ENCODE measurements around the gene AGFG1. TPM values are rescaled to one million over a fixed set of nuclear protein-coding genes. Genes with fewer than 3 reads are reported as not detected.
"Not testable (repeated sequence)": the region's sequence is repeated elsewhere in the genome, so short reads cannot be mapped to it uniquely, and the experiment has no call there.

Gene AGFG1
- total and polyA plus RNA-seq, 2 experiments from 2014 or later = 34.0 to 39.0 TPM

- Histone ChIP-seq H3K9me3 (ENCODE audit: low read depth) (no peaks in the 10 kb centered on the region), H3K36me3 (peaks cover 21% of the 10 kb centered on the region), H3K4me3 (no peak overlapping the region), H3K27me3 (no peaks in the 10 kb centered on the region), H3K27ac (no peak overlapping the region), H3K4me1 (ENCODE audit: low read depth) (peaks cover 4% of the 10 kb centered on the region)
- no peak for DNase-seq (ENCODE audit: low read depth in 1 of 2, low spot score in 1 of 2)
- TF ChIP-seq CTCF (IDR thresholded peaks at IDR 0.05; ENCODE audit: low read depth, low read length) = no peak
Observed at GRCh38 chr2:227527351-227527750, 55.4 kb downstream of the AGFG1 start.

GRCh38 chr2:227528803-227529202, 56.8 kb downstream of the AGFG1 start:
- Histone ChIP-seq H3K4me1 (ENCODE audit: low read depth) (peaks cover 4% of the 10 kb centered on the region), H3K36me3 (peaks cover 33% of the 10 kb centered on the region), H3K4me3 (no peak overlapping the region), H3K27me3 (no peaks in the 10 kb centered on the region), H3K27ac (no peak overlapping the region), H3K9me3 (ENCODE audit: low read depth) (no peaks in the 10 kb centered on the region)
- DNase-seq (ENCODE audit: low read depth in 1 of 2, low spot score in 1 of 2) = no peak
- no peak for TF ChIP-seq CTCF (IDR thresholded peaks at IDR 0.05; ENCODE audit: low read depth, low read length)

- Histone ChIP-seq H3K27me3 (no peaks in the 10 kb centered on the region), H3K9me3 (ENCODE audit: low read depth) (no peaks in the 10 kb centered on the region), H3K4me3 (no peak overlapping the region), H3K4me1 (ENCODE audit: low read depth) (peaks cover 2% of the 10 kb centered on the region), H3K27ac (no peak overlapping the region), H3K36me3 (peaks cover 38% of the 10 kb centered on the region)
- TF ChIP-seq CTCF (IDR thresholded peaks at IDR 0.05; ENCODE audit: low read depth, low read length) = no peak
- no peak for DNase-seq (ENCODE audit: low read depth in 1 of 2, low spot score in 1 of 2)
Observed at GRCh38 chr2:227529871-227530270, 57.9 kb downstream of the AGFG1 start.

- no peaks in the 10 kb centered on the region for H3K9me3 ChIP-seq (ENCODE audit: low read depth)
- peaks cover 53% of the 10 kb centered on the region for H3K36me3 ChIP-seq
- no peaks in the 10 kb centered on the region for H3K27me3 ChIP-seq
- H3K4me3 ChIP-seq = no peak overlapping the region
- no peak for TF ChIP-seq CTCF (IDR thresholded peaks at IDR 0.05; ENCODE audit: low read depth, low read length)
- DNase-seq (ENCODE audit: low read depth in 1 of 2, low spot score in 1 of 2) = no peak
- no peak overlapping the region for H3K27ac ChIP-seq
- no peaks in the 10 kb centered on the region for H3K4me1 ChIP-seq (ENCODE audit: low read depth)
Observed at GRCh38 chr2:227534714-227535113, 62.8 kb downstream of the AGFG1 start.

- peak in 1 of 2 donors; percentile 42 for DNase-seq (ENCODE audit: low read depth in 1 of 2, low spot score in 1 of 2)
- Histone ChIP-seq H3K4me3 (no peak overlapping the region), H3K27ac (no peak overlapping the region), H3K9me3 (ENCODE audit: low read depth) (no peaks in the 10 kb centered on the region), H3K4me1 (ENCODE audit: low read depth) (no peaks in the 10 kb centered on the region), H3K36me3 (peaks cover 54% of the 10 kb centered on the region), H3K27me3 (no peaks in the 10 kb centered on the region)
- TF ChIP-seq CTCF (IDR thresholded peaks at IDR 0.05; ENCODE audit: low read depth, low read length) = no peak
Observed at GRCh38 chr2:227536445-227536844, 64.5 kb downstream of the AGFG1 start.

- Histone ChIP-seq H3K4me1 (ENCODE audit: low read depth) (no peaks in the 10 kb centered on the region), H3K27me3 (no peaks in the 10 kb centered on the region), H3K9me3 (ENCODE audit: low read depth) (no peaks in the 10 kb centered on the region), H3K36me3 (peaks cover 34% of the 10 kb centered on the region), H3K4me3 (no peak overlapping the region), H3K27ac (no peak overlapping the region)
- no peak for DNase-seq (ENCODE audit: low read depth in 1 of 2, low spot score in 1 of 2)
- no peak for TF ChIP-seq CTCF (IDR thresholded peaks at IDR 0.05; ENCODE audit: low read depth, low read length)
Observed at GRCh38 chr2:227539465-227539956, 67.6 kb downstream of the AGFG1 start.

- not testable (repeated sequence) for H3K27ac ChIP-seq; DNase-seq (ENCODE audit: low read depth in 1 of 2, low spot score in 1 of 2); H3K4me1 ChIP-seq (ENCODE audit: low read depth); H3K4me3 ChIP-seq; H3K9me3 ChIP-seq (ENCODE audit: low read depth); H3K27me3 ChIP-seq
- peaks cover 26% of the 10 kb centered on the region for H3K36me3 ChIP-seq
Observed at GRCh38 chr2:227540352-227540751, 68.4 kb downstream of the AGFG1 start.
